Activated CD4-positive, alpha-beta T cell treated with anti-CD3 and anti-CD28 coated beads, Interleukin-2, Interleukin-4, amounts not matched to agents 100 ng/mL and 50 ng/mL, durations not matched to agents 16 hours and 8 hours (primary cell): Measurements from ENCODE around the gene SAFB.
A peak's percentile ranks its signal among the peaks of the same experiment; 100 is the strongest.

Experiments
- DNase-seq: peaks from one replicate; pipeline ENCODE4 v3.0.0-alpha.2; 2020; ENCODE audit warnings: low spot score

The SAFB gene

DNA sequence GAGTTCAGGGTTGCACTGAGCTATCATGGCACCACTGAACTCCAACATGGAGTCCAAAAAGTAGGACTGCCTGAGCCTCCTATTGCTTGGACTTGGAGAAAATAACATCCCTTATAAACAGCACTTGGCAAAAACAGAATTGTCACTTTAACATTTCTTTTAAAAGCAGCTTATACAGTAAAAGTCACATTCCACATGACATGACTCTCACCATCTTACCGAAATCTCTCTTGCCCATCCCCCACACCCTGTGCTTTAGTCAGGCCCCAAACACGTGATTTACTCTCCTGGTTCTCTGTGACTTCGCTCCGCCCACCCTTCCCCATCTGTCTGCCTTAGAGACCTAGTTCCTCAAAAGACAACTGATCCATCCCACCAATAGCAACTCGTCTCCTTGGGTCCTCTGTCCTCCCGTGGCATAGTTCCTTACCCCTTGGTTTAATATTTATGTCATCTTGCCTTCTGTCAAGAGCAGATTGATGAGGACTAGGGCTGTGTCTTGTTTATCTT is 4.6 kb downstream of the SAFB start:
- DNase-seq: peak; percentile 39

DNA sequence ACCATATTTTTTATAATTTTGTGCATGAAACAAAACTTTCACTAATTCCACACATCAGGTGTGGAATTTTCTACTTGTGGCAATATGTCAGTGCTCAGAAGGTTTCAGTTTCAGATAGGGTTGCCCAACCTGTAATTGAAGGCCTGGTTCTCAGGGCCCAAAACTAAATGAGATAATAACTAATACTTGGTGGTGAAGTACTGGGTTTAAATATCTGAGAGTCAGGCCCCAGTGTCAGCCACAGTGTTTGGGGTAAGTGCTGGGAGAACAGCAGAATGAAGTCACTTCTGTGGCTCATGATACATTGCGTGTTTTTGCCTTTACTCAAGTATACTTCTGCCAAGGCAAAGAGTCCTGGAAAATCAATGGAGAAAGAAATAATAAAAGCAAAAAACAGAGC is 5.6 kb downstream of the SAFB start:
- no peak for DNase-seq

DNA sequence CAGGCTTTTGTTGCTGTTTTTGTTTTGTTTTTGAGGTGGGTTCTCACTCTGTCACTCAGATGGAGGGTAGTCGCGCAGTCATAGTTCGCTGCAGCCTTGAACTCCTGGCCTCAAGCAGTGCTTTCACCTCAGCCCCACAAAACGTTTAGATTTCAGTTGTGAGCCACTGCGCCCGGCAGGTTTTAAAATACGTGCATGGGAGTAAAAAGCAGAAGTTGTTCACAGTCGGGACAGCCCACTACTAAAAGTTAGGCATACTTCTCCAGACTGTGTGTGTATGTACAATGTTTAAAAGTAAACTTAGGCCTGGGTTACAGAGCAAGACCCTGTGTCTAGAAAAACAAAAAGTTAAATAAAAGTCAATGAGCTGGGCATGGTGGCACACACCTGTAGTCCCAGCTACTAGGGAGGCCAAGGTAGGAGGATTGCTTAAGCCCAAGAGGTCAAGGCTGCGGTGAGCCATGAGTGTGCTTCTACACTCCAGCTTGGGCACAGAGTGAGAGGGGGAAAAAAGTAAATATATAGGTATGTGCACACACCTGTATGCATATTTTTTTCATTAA is 6.1 kb downstream of the SAFB start:
- no peak for DNase-seq

DNA sequence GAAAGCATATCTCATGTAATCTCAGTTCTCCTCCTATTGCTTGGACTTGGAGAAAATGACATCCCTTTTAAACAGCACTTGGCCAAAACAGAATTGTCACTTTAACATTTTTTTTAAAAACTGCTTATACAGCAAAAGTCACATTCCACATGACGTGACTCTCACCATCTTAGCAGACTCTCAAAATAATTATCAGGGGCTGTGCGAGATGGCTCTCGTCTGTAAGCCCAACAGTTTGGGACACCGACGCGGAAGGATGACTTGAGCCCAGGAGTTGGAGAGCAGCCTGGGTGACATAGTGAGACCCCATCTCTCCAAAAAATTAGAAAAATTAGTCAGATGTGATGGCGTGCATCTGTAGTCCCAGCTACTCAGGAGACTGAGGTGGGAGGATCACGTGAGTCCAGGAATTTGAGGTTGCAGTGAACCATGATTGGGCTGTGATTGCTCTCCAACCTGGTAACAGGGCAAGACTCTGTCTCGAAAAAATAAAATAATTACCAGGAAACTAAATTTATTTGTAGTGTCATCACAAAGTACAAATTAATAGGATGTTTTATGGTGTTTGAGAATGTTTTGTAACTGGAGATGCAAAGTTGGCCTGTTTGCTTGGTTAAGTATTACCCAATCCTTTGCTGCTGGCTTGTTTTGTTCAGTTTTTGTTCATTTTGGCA is 8.8 kb downstream of the SAFB start:
- no peak for DNase-seq

DNA sequence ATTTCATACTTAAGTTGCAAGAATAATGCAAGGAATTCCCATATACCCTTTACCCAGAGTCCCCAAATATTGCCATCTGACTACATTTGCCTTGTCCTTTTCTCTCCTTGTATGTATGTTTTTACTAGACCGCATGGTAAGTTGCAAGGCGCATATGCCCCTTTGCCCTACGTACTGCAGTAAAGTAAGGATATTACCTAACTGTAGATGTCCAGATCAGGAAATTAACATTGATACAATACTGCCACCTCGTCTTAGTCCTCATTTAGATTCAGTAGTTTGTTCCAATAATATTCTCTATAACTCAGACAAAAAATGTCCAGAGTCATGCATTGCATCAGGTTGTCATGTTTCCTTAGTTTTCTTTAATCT is 9.3 kb downstream of the SAFB start:
- no peak for DNase-seq

DNA sequence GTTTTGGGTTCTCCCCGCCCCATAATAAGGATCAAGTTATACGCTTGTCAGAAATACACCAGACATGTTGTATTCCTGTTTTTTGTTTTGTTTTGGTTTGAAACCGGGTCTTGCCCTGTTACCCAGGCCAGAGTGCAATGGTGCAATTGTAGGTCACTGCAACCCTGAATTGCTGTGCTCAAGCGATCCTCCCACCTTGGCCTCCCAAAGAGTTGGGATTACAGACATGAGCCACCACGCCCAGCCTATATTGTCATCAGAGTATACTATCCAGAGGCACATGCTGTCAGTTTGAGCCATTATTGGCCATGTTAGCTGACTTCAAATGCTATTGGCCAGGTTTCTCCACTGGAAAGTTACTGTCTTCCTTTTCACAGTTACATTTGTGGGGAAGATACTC is 9.8 kb downstream of the SAFB start:
- DNase-seq: no peak

DNA sequence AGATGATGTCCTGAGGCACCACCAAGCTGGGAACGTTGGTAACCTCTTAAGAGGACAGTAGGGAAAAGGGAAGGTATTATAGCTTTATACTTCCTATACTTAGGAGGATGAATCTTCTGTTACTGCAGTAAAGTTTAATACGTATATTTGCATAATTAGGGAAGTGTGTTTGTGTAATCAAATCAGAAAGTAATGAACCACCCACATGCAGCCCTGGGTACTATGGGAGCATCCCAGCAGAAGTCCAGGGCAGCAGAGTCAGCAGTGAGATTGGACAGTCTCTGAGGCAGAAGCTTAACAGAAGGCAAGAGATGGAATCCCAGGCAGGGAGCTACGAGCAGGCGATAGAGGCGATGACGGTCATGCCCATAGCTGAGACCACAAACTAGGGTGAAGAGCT is 12.5 kb downstream of the SAFB start:
- DNase-seq: no peak

DNA sequence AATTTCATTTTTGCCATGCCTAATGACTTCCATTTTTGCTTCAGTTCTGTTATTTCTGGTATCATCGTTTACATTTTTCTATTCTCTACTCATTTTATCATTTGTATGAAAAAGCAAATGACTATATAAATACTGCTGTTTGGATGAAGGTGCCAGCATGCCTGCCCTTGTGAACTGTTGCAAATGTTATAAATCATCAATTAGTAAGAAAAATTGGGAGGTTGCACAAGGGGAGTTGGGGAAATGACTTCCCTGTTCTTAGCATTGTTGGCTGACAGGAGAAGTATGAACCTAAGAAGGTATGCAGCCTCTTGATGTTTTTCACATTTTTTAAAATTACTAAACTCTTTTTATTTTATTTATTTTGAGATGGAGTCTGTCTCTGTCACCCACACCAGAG is 15.1 kb downstream of the SAFB start:
- no peak for DNase-seq

DNA sequence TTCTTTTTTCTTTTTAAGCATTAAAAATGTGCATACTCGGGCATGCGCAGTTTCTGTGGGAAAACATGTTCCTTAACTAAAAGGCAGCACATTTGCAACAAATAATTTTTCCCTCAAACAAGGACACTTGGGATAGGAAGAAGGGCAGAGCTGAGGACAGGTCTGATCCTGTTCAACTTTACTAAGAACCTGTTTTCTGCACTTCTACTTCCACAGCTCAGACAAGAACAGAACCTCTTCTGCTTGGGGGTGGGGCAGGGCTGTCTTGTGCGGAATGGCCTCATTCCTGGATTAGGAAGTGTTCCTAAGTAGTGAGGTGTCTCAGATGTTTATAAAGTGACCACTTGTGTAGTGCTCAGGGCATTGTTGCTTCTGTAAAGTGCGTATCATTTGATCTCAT is 18.3 kb downstream of the SAFB start:
- no peak for DNase-seq

DNA sequence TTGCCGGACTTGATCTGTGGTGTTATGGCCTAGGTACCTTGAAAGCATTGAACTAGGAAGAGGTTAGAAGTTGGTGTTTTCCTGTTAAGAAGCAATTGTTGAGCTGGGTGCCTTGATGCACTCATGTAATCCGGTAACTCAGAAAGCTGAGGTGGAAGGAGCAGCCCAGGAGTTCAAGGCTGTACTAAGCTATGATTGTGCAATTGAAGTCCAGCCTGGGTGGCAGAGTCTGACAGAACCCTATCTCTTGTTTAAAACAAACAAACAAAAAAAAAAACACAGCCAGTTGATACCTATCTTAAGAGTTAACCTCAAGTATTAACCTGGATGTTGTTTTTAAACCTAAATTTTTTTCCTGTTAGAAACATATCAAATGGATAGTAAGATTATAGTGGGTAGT is 19.3 kb downstream of the SAFB start:
- DNase-seq: no peak

DNA sequence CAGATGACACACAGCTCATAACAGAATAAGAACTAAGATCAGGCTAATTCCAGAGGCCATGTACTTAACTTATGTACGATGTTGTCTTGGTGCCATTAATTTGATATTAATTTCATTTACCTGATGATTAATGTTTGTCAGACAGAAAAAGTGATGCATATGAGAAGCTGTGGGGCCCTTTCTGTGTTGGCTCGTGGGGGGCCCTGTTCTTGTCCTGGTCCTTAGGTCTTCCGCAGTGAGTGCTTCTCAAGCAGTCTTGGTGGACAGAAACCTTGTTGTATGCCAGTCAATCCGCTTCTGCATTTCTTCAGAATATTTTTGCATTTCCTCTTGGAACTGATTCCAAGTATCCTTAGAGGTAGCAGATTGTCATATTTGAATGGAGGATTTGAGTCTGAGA is 20.2 kb downstream of the SAFB start:
- no peak for DNase-seq

DNA sequence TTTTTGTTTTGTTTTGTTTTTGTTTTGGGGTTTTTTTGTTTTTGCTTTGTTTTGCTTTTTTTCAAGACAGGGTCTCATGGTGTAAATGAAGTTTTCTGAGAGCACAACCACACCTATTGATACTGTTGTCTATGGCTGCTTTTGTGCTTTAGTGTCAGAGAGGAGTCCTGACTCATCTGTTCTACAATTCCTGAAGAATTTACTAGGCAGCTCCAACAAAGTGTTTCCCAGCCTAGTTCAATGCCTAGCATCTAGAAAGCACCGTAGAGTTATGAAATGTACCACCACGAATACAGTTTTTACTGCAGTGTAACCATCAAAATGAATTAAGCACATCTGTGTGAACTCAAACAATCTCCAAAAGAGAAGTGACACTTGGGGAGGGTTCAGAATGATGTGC is 21.2 kb downstream of the SAFB start:
- no peak for DNase-seq

DNA sequence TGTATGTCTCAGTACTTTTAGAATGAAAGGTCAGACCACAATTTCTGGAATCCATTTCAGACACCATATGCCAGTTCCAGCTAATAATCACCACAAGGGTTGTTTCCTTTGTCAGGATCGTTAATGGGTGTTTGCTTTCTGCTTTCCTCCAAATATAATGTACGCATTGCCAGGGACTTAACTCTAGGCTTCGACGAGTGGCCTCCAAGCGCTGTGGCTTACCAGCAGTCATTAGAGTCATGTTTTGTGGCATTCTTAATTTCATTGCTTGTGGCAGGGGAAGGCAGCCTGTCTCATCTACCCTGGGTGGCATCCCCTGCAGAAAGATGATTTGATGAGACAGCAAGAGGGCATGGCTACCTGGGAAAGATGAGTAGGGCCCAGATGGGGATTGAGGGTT is 22.5 kb downstream of the SAFB start:
- no peak for DNase-seq

DNA sequence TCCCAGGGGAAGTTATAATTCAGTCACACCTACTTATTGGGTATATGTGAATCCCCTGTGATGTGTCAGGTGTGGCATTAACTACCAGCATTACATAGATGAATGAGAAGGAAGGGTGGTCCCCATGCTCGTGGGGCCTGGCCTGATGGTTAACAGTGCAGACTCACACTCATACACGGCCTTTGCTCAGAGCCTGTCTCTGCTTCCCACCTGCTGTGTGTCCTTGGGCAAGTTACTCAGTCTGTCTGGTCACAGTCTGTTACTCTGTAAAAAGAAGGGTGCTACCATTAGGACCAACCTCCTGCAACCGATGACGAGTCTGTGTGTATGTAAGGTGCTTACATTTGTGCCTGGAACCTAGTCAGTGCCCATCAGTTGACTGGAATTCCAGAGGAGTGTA is 23.8 kb downstream of the SAFB start:
- no peak for DNase-seq

DNA sequence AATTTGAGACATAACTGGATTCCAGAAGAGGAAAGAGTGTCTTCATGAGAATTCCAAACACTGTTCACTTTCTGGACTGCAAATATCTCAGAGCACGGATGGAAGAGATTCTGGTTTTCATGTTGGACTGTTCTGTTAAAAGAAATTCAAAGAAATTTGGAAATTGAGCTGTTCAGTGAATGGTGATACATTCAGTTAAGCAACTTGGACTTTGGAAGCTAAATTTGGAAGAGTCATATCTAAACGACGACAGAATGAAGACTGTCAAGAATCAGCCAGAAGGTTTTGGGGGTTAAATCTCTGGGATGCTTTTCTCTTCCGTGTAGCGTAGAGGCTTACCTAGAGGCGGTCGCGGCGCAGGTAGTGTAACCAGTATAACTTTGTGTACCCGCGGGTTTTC is 25.6 kb downstream of the SAFB start:
- DNase-seq: no peak

DNA sequence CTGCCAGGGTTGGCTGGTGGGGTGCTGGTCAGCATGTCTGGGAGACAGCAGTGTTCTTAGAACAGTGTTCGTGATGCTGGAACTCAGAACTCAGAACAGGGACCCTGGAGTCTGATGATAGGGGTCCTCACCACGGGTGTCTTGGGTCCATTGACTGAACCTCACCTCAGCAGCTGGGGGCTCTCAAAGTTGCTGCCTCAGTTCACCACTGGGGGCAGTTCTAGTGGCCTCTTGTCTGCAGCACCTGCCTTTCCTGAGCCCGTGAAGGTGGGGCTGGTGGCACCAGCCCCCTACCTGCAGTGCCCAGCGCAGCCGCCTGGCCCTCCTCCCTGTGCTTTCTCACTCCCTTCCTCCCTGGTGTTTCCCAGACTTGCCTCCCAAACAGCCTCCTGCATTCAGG is 28.5 kb downstream of the SAFB start:
- DNase-seq: no peak

DNA sequence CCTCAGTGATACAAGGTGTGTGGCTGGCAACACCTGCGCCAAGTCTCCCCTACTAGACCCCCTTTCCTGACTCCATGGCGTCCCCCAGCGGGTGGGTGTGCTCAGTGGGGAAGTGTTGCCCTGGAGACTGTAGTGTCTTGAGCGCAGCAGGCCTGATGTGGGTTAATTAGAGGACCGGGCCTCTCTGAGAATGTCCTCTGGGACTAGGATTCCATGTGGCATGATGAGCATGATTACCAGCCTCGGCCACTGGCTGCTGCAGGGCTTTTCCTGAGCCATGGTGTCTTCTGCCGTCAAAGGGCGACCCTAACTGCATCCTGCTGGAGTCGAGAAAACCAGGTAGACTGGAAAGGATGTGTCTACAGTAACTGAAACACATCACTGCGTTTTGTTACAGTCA is 29.4 kb downstream of the SAFB start:
- no peak for DNase-seq

DNA sequence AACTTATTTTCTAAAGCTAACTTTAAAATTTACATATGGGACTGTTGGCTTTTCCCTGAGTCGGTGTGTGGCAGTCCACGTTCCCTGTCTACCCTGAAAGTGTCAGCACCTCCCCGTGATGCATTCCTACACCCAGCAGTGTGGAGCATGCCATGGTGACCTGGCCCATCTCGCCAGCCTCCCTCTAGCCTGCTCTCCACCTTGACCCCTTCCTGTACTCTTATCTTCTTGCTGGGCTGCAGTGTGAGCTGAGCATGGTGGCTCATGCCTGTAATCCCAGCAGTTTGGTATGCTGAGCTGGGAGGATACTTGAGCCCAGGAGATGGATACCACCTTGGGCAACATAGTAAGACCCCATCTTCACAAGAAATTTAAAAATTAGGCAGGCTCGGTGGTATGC is 32.0 kb downstream of the SAFB start:
- DNase-seq: no peak

DNA sequence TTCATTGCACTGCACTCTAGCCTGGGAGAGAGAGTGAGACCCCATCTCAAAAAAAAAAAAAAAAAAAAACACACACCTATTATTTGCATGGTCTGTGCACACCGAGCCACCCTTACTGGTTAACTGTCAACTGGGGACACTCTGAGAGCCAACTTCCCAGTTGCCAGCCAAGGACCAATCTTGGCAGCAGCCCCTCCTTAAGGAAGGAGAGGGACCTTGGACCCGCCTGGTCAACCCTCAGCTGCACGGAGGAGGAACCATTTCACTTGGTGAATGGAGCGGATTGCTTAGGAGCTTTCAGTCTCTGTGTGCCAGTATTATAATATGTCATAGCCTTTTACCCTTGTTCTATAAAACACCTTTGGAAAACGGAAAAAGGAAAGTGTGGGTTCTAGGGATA is 32.5 kb downstream of the SAFB start:
- no peak for DNase-seq

DNA sequence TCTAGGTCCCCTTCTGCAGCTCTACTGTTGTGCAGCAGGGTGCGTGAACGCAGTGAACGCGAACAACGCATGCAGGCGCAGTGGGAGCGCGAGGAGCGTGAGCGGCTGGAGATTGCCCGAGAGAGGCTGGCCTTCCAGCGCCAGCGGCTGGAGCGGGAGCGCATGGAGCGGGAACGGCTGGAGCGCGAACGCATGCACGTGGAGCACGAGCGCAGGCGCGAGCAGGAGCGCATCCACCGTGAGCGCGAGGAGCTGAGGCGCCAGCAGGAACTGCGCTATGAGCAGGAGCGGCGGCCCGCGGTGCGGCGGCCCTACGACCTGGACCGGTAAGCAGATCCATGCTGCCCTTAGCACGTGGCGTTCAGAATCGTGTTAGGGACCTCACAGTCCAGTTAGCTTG is 38.6 kb downstream of the SAFB start:
- DNase-seq: no peak

DNA sequence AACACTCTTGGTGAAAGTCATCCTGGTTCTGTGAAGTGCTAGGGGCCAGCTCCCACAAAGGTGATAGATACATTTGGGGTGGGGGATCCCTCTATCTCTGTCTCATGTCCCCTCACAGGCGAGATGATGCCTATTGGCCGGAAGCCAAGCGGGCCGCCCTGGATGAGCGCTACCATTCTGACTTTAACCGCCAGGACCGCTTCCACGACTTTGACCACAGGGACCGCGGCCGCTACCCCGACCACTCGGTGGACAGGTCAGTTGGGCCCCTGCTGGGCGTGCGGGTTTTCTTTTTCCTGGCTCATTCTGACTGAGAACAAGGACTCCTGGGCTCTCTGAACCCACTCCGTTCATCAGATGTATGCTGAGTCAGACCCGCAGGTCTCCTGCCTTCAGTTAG is 41.0 kb downstream of the SAFB start:
- no peak for DNase-seq

DNA sequence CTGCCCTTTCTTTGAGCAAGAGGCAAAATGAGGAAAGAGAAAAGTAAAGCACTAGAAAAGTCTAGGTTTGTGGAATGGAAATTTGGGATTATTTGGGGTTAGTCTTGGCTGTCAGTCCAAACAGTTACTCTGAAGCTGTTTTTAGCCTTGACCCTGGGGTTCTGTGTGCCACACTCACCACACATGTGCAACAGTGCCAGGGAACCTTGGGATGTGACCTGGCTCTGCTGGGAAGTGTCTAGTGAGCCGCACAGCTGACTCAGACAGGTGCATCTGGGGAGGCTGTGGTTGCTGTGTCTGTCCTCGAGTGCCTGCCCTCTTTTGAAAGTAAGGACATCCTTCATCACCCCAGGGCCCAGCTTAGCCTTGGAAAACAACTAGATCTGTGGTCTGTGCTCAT is 41.6 kb downstream of the SAFB start:
- no peak for DNase-seq

DNA sequence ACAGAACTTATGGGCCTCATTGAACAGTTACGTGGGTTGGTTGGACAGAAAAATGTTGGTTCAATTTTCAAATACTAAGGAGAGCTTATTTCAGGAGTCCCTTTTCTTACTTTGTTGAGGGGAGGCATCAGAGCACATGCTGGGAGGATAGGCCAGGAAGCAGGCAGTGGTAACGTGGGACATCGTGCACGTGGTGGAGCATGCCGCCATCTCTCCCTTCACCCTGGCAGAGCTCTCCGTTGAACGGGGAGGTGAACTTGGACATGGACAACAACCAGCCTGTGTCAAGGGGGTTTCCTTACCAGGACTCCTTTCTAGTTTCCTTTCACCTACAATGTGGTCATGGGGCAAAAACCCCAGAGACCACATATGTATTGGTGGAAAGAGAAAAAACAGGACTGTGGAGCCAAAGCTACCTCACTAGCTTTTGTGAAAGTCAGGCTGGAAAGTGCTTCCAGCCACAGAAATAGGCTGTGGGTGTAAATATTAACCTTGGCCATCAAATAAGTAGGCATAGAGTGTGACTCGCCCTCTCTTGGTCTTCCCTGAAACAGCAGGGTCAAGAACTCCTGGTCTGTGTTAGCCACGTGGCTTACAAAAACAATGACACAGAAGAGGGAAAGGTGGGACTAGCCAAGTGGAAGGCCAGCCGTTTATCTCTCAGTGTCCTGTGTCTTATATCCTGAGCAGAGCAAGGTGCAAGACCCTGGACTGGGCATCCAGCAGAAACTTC is 43.1 kb downstream of the SAFB start:
- DNase-seq: no peak
